Astrocyte (in vitro differentiated cells and primary cell): ENCODE results near the gene WASHC2C.
"Not testable (repeated sequence)": the region's sequence is repeated elsewhere in the genome, so short reads cannot be mapped to it uniquely, and the experiment has no call there.

Source experiments
- EZH2 ChIP-seq: IDR thresholded peaks from 2 replicates; pipeline ENCODE4 v1.6.1; 2012; ENCODE audit warnings: mild to moderate bottlenecking, low read length, inconsistent platforms; ENCODE audit not compliant: insufficient read depth
- TF ChIP-seq, protein P1 (sequence below): IDR thresholded peaks from 2 replicates; pipeline ENCODE4 v1.5.1; 2011; ENCODE audit warnings: low read depth, mild to moderate bottlenecking, inconsistent platforms, low read length, moderate library complexity; ENCODE audit not compliant: insufficient read depth

DNA sequence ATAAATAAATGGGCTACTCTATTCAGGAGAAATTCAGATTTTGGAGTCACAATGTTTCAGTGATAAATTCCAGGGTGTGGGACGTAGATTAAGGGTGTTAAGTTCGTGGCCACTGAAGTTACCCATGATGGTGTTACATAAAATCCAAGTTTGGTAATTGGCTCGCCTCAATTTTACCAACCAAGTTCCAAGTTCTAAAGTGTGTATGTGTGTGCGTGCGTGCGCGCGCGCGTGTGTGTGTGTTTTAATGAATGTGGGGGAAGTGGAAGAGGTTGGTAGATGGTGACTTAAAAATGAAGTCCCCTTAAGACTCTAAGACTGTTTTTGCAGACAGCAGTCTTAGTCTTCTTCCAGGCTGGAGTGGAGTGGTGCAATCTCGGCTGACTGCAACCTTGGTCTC, 3.2 kb upstream of the WASHC2C start:
- TF ChIP-seq, protein P1, sequence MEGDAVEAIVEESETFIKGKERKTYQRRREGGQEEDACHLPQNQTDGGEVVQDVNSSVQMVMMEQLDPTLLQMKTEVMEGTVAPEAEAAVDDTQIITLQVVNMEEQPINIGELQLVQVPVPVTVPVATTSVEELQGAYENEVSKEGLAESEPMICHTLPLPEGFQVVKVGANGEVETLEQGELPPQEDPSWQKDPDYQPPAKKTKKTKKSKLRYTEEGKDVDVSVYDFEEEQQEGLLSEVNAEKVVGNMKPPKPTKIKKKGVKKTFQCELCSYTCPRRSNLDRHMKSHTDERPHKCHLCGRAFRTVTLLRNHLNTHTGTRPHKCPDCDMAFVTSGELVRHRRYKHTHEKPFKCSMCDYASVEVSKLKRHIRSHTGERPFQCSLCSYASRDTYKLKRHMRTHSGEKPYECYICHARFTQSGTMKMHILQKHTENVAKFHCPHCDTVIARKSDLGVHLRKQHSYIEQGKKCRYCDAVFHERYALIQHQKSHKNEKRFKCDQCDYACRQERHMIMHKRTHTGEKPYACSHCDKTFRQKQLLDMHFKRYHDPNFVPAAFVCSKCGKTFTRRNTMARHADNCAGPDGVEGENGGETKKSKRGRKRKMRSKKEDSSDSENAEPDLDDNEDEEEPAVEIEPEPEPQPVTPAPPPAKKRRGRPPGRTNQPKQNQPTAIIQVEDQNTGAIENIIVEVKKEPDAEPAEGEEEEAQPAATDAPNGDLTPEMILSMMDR: not testable (repeated sequence)
- TF ChIP-seq EZH2: not testable (repeated sequence)
